CD4-positive, alpha-beta memory T cell (primary cell): ENCODE measurements around the gene CDH13. TPM values are rescaled to one million over a fixed set of nuclear protein-coding genes. Genes with fewer than 3 reads are reported as not detected.

Experiments
- CTCF ChIA-PET: fragments of 350-600 bp; sonication (Branson Sonifier 250); formaldehyde crosslinking; loops from one replicate; lab custom pipeline; 2021; ENCODE audit warnings: inconsistent platforms; ENCODE audit not compliant: partially characterized antibody; lab: Charles Lee
- POLR2A ChIA-PET: fragments of 350-600 bp; sonication (Branson Sonifier 250); formaldehyde crosslinking; loops from one replicate; lab custom pipeline; 2021; ENCODE audit not compliant: partially characterized antibody; lab: Charles Lee
- DNase-seq, 5 donors: peaks; one replicate each; pipeline versions ENCODE4 v3.0.0 to v3.0.0-alpha.2; 2020 to 2022; ENCODE audit warnings: mixed read lengths in 1 of 5
- H3K27ac ChIP-seq: one replicate; pipeline ENCODE4 v1.7.0; 2013; ENCODE audit warnings: low read depth, low read length
- H3K27me3 ChIP-seq: 2 replicates; pipeline ENCODE4 v1.7.0; 2013; ENCODE audit warnings: mild to moderate bottlenecking, low read length, moderate library complexity; ENCODE audit not compliant: insufficient read depth
- H3K36me3 ChIP-seq: 2 replicates; pipeline ENCODE4 v1.7.0; 2013; ENCODE audit warnings: mild to moderate bottlenecking, low read length, moderate library complexity; ENCODE audit not compliant: insufficient read depth
- H3K4me1 ChIP-seq: 2 replicates; pipeline ENCODE4 v1.7.0; 2013; ENCODE audit warnings: mild to moderate bottlenecking, low read length, moderate library complexity; ENCODE audit not compliant: insufficient read depth
- H3K4me3 ChIP-seq, 2 donors: one replicate each; pipeline ENCODE4 v1.7.0; 2013; ENCODE audit warnings: low read length in 2 of 2, mild to moderate bottlenecking in 1 of 2
- H3K9me3 ChIP-seq, 2 donors: one replicate each; pipeline ENCODE4 v1.7.0; 2013; ENCODE audit warnings: low read length in 2 of 2, control low read depth in 1 of 2; ENCODE audit not compliant: control insufficient read depth in 1 of 2
- H3K27ac Mint-ChIP-seq, 7 donors: one replicate each; pipeline ENCODE4 v1.8.0; 2020 to 2021; ENCODE audit warnings: mixed read lengths in 7 of 7, mild to moderate bottlenecking in 6 of 7, inconsistent platforms in 3 of 7, moderate library complexity in 3 of 7
- H3K27me3 Mint-ChIP-seq, 2 donors: one replicate each; pipeline ENCODE4 v1.8.0; 2020 to 2021; ENCODE audit warnings: mixed read lengths in 2 of 2
- H3K36me3 Mint-ChIP-seq, 2 donors: one replicate each; pipeline ENCODE4 v1.8.0; 2020 to 2021; ENCODE audit warnings: mixed read lengths in 2 of 2, inconsistent platforms in 1 of 2, mild to moderate bottlenecking in 1 of 2
- H3K4me1 Mint-ChIP-seq, 4 donors: one replicate each; pipeline ENCODE4 v1.8.0; 2020 to 2021; ENCODE audit warnings: mixed read lengths in 4 of 4, mild to moderate bottlenecking in 1 of 4
- H3K4me3 Mint-ChIP-seq, 8 donors: one replicate each; pipeline ENCODE4 v1.8.0; 2020 to 2021; ENCODE audit warnings: mixed read lengths in 8 of 8, mild to moderate bottlenecking in 7 of 8, moderate library complexity in 6 of 8, inconsistent platforms in 3 of 8
- H3K9me3 Mint-ChIP-seq, 8 donors: one replicate each; pipeline ENCODE4 v1.8.0; 2020 to 2021; ENCODE audit warnings: mixed read lengths in 8 of 8, mild to moderate bottlenecking in 5 of 8, inconsistent platforms in 3 of 8, moderate library complexity in 1 of 8
- intact Hi-C: fragments of 100-400 bp; cut with micrococcal nuclease; formaldehyde crosslinking; loops from one replicate; pipeline ENCODE4 v1.15.1; 2023
- polyA plus RNA-seq, 2 donors: library from polyadenylated mRNA; unstranded; fragments of 300-500 nt; fragmentation: Illumina TruSeq; gene quantifications; one replicate each; pipeline ENCODE4 v1.2.3, GENCODE V29; 2021
- total RNA-seq, 2 experiments: library from RNA; stranded (reverse); gene quantifications; one replicate each; pipeline ENCODE4 v1.2.3, GENCODE V29; 2021

Gene CDH13
- total and polyA plus RNA-seq, 4 experiments from 2014 or later = not detected

DNA sequence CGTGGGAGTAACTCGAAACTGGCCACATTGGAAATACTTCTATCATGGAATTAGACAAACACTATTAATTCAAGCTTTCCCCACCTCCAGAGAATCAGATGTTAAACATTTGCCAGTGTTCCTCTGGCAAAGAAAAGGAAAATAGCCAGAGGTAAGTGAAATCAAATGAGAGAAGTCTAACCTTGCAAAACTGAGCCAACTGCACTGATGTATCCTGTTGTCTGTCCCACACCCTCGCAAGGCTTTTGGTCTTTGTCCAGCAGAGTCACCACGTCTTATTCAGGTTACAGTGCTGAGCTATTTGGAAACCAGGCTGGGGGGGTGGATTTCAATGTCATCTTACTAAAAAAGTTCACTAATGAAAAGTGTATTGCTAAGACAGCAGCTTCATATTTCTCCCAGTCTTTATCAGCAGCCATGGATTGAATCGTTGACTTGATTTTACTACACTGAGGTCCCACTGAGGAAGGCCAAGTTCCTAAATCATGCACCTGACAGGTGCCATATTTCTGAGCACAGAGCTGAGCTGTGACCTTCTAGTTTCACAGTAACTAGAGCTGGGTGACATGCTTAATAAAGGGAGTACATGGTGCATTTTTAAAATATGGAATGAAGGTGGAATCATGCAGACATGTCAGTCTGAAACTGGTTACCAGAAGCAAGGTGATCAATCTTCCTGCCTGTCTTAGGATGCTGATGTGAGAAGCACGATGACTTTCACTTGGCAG is 1095.9 kb downstream of the CDH13 start:
- POLR2A ChIA-PET = no interaction called here
- no peaks in the 10 kb centered on the region for H3K36me3 ChIP-seq
- H3K4me3 ChIP-seq = no peak overlapping the region
- H3K36me3 Mint-ChIP-seq = no peaks in the 10 kb centered on the region
- no peaks in the 10 kb centered on the region for H3K4me1 Mint-ChIP-seq
- peaks cover 0 to 9% (median 0%) of the 10 kb centered on the region in 8 donors for H3K9me3 Mint-ChIP-seq
- intact Hi-C loops = no loop called here
- H3K4me3 Mint-ChIP-seq = no peak overlapping the region
- H3K27me3 ChIP-seq = no peaks in the 10 kb centered on the region
- no peak for DNase-seq
- peaks cover 0 to 6% of the 10 kb centered on the region in 2 donors for H3K27me3 Mint-ChIP-seq
- no peaks in the 10 kb centered on the region for H3K4me1 ChIP-seq
- no peak overlapping the region for H3K27ac Mint-ChIP-seq
- CTCF ChIA-PET = no interaction called here
- no peak overlapping the region for H3K27ac ChIP-seq
- H3K9me3 ChIP-seq = no peaks in the 10 kb centered on the region

DNA sequence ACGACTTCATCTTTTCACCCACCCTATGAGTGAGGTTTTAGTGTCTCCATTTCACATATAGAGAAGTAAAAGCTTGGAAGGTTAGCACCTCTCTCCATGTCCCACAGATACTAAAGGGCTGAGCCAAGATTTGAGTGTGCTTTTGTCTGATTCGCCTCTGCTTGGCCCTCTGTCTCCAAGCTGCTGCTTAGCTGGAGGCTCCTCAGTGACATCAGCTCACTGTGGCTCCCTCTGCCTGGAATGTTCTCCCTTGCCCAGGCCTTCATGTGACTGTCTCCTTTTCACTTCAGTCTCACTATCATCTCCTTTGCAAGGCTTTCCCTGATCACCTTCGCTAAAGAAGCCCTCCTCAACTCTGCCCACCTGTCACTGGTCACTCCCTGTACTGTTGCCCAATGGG is 1096.5 kb downstream of the CDH13 start:
- no peaks in the 10 kb centered on the region for H3K4me1 Mint-ChIP-seq

GRCh38 chr16:83723901-83724300 is 1097.1 kb downstream of the CDH13 start:
- intact Hi-C loops = no loop called here
- Histone ChIP-seq H3K4me3 (no peak overlapping the region), H3K36me3 (no peaks in the 10 kb centered on the region), H3K27me3 (no peaks in the 10 kb centered on the region), H3K9me3 (no peaks in the 10 kb centered on the region), H3K4me1 (no peaks in the 10 kb centered on the region), H3K27ac (no peak overlapping the region)
- no peaks in the 10 kb centered on the region for H3K36me3 Mint-ChIP-seq
- no peak for DNase-seq
- CTCF ChIA-PET = no interaction called here
- H3K27ac Mint-ChIP-seq = no peak overlapping the region
- POLR2A ChIA-PET = no interaction called here
- no peak overlapping the region for H3K4me3 Mint-ChIP-seq
- no peaks in the 10 kb centered on the region for H3K4me1 Mint-ChIP-seq
- H3K9me3 Mint-ChIP-seq = peaks cover 0 to 9% (median 0%) of the 10 kb centered on the region in 8 donors
- peaks cover 0 to 6% of the 10 kb centered on the region in 2 donors for H3K27me3 Mint-ChIP-seq

More for the DNA sequence above, 1096.5 kb downstream of the CDH13 start:
- no peak overlapping the region for H3K4me3 ChIP-seq
- no peaks in the 10 kb centered on the region for H3K36me3 Mint-ChIP-seq
- no peaks in the 10 kb centered on the region for H3K9me3 ChIP-seq
- ChIA-PET POLR2A (no interaction called here), CTCF (no interaction called here)
- H3K27ac ChIP-seq = no peak overlapping the region
- no peak overlapping the region for H3K27ac Mint-ChIP-seq
- H3K4me1 ChIP-seq = no peaks in the 10 kb centered on the region
- DNase-seq = no peak
- no peaks in the 10 kb centered on the region for H3K27me3 ChIP-seq
- H3K27me3 Mint-ChIP-seq = peaks cover 0 to 6% of the 10 kb centered on the region in 2 donors
- peaks cover 0 to 9% (median 0%) of the 10 kb centered on the region in 8 donors for H3K9me3 Mint-ChIP-seq
- no peak overlapping the region for H3K4me3 Mint-ChIP-seq
- H3K36me3 ChIP-seq = no peaks in the 10 kb centered on the region
- intact Hi-C loops = no loop called here

GRCh38 chr16:83724585-83724984 is 1097.8 kb downstream of the CDH13 start:
- Mint-ChIP-seq H3K27ac (no peak overlapping the region), H3K4me3 (no peak overlapping the region), H3K27me3 (peaks cover 0 to 6% of the 10 kb centered on the region in 2 donors), H3K9me3 (peaks cover 0 to 9% (median 0%) of the 10 kb centered on the region in 8 donors), H3K4me1 (no peaks in the 10 kb centered on the region), H3K36me3 (no peaks in the 10 kb centered on the region)
- DNase-seq = no peak
- no peaks in the 10 kb centered on the region for H3K9me3 ChIP-seq
- H3K27me3 ChIP-seq = no peaks in the 10 kb centered on the region
- intact Hi-C loops = no loop called here
- CTCF ChIA-PET = no interaction called here
- H3K27ac ChIP-seq = no peak overlapping the region
- POLR2A ChIA-PET = no interaction called here
- no peaks in the 10 kb centered on the region for H3K4me1 ChIP-seq
- H3K4me3 ChIP-seq = no peak overlapping the region
- no peaks in the 10 kb centered on the region for H3K36me3 ChIP-seq

- intact Hi-C loops = no loop called here
- peaks cover 0 to 2% of the 10 kb centered on the region in 2 donors for H3K27me3 Mint-ChIP-seq
- H3K36me3 Mint-ChIP-seq = no peaks in the 10 kb centered on the region
- DNase-seq = no peak
- H3K9me3 Mint-ChIP-seq = peaks cover 0 to 9% (median 0%) of the 10 kb centered on the region in 8 donors
- Histone ChIP-seq H3K27me3 (no peaks in the 10 kb centered on the region), H3K9me3 (no peaks in the 10 kb centered on the region), H3K36me3 (no peaks in the 10 kb centered on the region), H3K27ac (no peak overlapping the region), H3K4me1 (no peaks in the 10 kb centered on the region), H3K4me3 (no peak overlapping the region)
- H3K4me3 Mint-ChIP-seq = no peak overlapping the region
- CTCF ChIA-PET = no interaction called here
- POLR2A ChIA-PET = no interaction called here
- H3K4me1 Mint-ChIP-seq = no peaks in the 10 kb centered on the region
- H3K27ac Mint-ChIP-seq = no peak overlapping the region
These were observed 1098.5 kb downstream of the CDH13 start for GRCh38 chr16:83725313-83725712.

DNA sequence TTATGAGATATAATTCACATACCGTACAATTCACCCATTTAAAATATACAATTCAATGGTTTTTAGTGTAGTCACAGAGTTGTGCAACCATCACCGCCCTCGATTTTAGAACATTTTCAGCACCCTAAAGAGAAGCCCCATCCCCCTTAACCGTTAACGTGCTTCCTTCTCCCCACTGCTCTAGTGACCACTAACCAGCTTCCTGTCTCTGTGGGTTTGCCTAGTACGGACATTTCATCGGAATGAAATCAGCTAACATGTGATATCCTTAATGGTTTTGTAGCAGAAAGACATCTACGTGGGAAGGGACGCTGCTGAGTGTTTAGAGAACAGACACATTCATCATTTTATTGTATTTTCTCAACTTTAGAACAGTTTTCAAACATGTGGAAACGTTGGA is 1100.2 kb downstream of the CDH13 start:
- Mint-ChIP-seq H3K27me3 (peaks cover 2 to 3% of the 10 kb centered on the region in 2 donors), H3K4me1 (no peaks in the 10 kb centered on the region), H3K4me3 (no peak overlapping the region), H3K36me3 (no peaks in the 10 kb centered on the region), H3K27ac (no peak overlapping the region), H3K9me3 (peaks cover under 1 to 12% (median 6%) of the 10 kb centered on the region in 8 donors)
- Histone ChIP-seq H3K36me3 (no peaks in the 10 kb centered on the region), H3K4me1 (no peaks in the 10 kb centered on the region), H3K27me3 (no peaks in the 10 kb centered on the region), H3K9me3 (no peaks in the 10 kb centered on the region), H3K4me3 (no peak overlapping the region), H3K27ac (no peak overlapping the region)
- CTCF ChIA-PET = no interaction called here
- POLR2A ChIA-PET = no interaction called here
- DNase-seq = no peak
- intact Hi-C loops = no loop called here

- no peak for DNase-seq
- ChIA-PET POLR2A (no interaction called here), CTCF (no interaction called here)
- Histone ChIP-seq H3K9me3 (no peaks in the 10 kb centered on the region), H3K36me3 (no peaks in the 10 kb centered on the region), H3K4me3 (no peak overlapping the region), H3K4me1 (no peaks in the 10 kb centered on the region), H3K27me3 (no peaks in the 10 kb centered on the region), H3K27ac (no peak overlapping the region)
- Mint-ChIP-seq H3K4me1 (no peaks in the 10 kb centered on the region), H3K27ac (no peak overlapping the region), H3K9me3 (peaks cover 1 to 16% (median 7%) of the 10 kb centered on the region in 8 donors), H3K4me3 (no peak overlapping the region), H3K27me3 (peaks cover 2 to 3% of the 10 kb centered on the region in 2 donors), H3K36me3 (no peaks in the 10 kb centered on the region)
- intact Hi-C loops = no loop called here
These were observed 1101.1 kb downstream of the CDH13 start for GRCh38 chr16:83727751-83728352.
